GM12878 (cell line): ENCODE measurements around the gene TRPM5.

Source experiments
- BACH1 ChIP-seq: fragments of 450-650 bp; IDR thresholded peaks from 2 replicates; pipeline ENCODE4 v1.6.1; 2017; ENCODE audit warnings: mild to moderate bottlenecking, borderline replicate concordance
- CREM ChIP-seq: IDR thresholded peaks from 2 replicates; pipeline ENCODE4 v1.6.1; 2014; ENCODE audit warnings: antibody characterized with exemption, low read depth
- EZH2 ChIP-seq: IDR thresholded peaks from 2 replicates; pipeline ENCODE4 v1.6.1; 2012; ENCODE audit warnings: low read depth, mild to moderate bottlenecking, control low read depth, inconsistent platforms, low read length, borderline replicate concordance; ENCODE audit not compliant: control insufficient read depth
- JUND ChIP-seq: IDR thresholded peaks from 2 replicates; pipeline ENCODE4 v1.6.1; 2012; ENCODE audit warnings: low read depth, mild to moderate bottlenecking, low read length, improper control_type of control experiment, moderate library complexity
- MTA2 ChIP-seq: fragments of 450-650 bp; IDR thresholded peaks from 2 replicates; pipeline ENCODE4 v1.6.1; 2016; ENCODE audit warnings: low read depth, mild to moderate bottlenecking, moderate library complexity
- MYC ChIP-seq: IDR thresholded peaks from 2 replicates; pipeline ENCODE4 v1.6.1; 2011; ENCODE audit warnings: mild to moderate bottlenecking, low read length, moderate library complexity, inconsistent platforms; ENCODE audit not compliant: insufficient read depth, insufficient replicate concordance, insufficient read length, severe bottlenecking
- ZNF274 ChIP-seq: IDR thresholded peaks from one replicate; pipeline ENCODE4 v1.8.0; 2011; ENCODE audit not compliant: insufficient read length, insufficient read depth
- TF ChIP-seq, protein P1 (sequence below): fragments of 450-650 bp; IDR thresholded peaks from 2 replicates; pipeline ENCODE4 v1.6.1; 2017; ENCODE audit warnings: antibody characterized with exemption, mild to moderate bottlenecking, moderate library complexity
- TF ChIP-seq, protein P2 (sequence below), 3 experiments: IDR thresholded peaks in 2 of 3; conservative IDR thresholded peaks in 1 of 3; 2 replicates each; pipeline ENCODE4 v1.5.1; 2011; ENCODE audit warnings: low read depth in 3 of 3, low read length in 3 of 3, mild to moderate bottlenecking in 3 of 3, control low read depth in 2 of 3, moderate library complexity in 2 of 3, inconsistent platforms in 1 of 3, mixed read lengths in 1 of 3; ENCODE audit not compliant: control insufficient read depth in 2 of 3, insufficient read depth in 1 of 3; ENCODE audit errors: extremely low read depth in 1 of 3
- TF ChIP-seq, protein P3 (sequence below): IDR thresholded peaks from 2 replicates; pipeline ENCODE4 v1.6.1; 2012; ENCODE audit warnings: low read depth, low read length, improper control_type of control experiment
- TF ChIP-seq, protein P4 (sequence below): IDR thresholded peaks from 2 replicates; pipeline ENCODE4 v1.6.1; 2011; ENCODE audit warnings: borderline replicate concordance, low read depth, mild to moderate bottlenecking, moderate library complexity, mixed read lengths, low read length; ENCODE audit not compliant: insufficient read depth; ENCODE audit errors: extremely low read length

DNA sequence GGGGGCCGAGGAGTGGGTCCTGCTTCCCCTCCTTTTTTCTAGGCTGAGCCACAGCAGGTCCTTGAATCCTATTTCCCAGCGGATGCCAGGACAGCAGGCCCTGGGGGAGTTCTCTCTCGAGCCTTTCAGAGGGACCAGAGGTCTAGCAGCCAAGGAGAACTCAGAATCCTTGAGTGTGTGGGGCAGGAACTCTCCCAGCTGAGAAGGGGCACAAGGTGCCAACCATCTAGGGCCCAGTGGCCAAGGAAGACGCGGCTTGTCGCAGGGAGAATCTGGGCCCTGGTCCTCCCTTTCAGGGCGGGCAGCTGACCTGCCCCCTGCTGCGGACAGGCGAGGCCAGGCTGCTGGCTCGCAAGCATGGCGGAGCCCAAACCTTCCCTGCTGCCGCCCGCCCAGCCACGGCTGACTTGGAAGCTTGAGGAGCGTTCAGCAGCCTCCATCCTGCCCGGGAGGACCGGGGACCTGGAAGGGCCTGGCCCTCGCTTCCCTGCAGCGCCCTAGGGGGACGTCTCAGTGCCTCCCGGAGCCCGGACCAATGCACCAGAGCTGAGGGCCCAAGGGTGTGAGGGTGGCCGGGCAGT is 44.7 kb downstream of the TRPM5 start:
- TF ChIP-seq, protein P1, sequence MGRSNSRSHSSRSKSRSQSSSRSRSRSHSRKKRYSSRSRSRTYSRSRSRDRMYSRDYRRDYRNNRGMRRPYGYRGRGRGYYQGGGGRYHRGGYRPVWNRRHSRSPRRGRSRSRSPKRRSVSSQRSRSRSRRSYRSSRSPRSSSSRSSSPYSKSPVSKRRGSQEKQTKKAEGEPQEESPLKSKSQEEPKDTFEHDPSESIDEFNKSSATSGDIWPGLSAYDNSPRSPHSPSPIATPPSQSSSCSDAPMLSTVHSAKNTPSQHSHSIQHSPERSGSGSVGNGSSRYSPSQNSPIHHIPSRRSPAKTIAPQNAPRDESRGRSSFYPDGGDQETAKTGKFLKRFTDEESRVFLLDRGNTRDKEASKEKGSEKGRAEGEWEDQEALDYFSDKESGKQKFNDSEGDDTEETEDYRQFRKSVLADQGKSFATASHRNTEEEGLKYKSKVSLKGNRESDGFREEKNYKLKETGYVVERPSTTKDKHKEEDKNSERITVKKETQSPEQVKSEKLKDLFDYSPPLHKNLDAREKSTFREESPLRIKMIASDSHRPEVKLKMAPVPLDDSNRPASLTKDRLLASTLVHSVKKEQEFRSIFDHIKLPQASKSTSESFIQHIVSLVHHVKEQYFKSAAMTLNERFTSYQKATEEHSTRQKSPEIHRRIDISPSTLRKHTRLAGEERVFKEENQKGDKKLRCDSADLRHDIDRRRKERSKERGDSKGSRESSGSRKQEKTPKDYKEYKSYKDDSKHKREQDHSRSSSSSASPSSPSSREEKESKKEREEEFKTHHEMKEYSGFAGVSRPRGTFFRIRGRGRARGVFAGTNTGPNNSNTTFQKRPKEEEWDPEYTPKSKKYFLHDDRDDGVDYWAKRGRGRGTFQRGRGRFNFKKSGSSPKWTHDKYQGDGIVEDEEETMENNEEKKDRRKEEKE: no peak
- no peak for TF ChIP-seq CREM
- no peak for TF ChIP-seq MYC
- TF ChIP-seq, protein P2, sequence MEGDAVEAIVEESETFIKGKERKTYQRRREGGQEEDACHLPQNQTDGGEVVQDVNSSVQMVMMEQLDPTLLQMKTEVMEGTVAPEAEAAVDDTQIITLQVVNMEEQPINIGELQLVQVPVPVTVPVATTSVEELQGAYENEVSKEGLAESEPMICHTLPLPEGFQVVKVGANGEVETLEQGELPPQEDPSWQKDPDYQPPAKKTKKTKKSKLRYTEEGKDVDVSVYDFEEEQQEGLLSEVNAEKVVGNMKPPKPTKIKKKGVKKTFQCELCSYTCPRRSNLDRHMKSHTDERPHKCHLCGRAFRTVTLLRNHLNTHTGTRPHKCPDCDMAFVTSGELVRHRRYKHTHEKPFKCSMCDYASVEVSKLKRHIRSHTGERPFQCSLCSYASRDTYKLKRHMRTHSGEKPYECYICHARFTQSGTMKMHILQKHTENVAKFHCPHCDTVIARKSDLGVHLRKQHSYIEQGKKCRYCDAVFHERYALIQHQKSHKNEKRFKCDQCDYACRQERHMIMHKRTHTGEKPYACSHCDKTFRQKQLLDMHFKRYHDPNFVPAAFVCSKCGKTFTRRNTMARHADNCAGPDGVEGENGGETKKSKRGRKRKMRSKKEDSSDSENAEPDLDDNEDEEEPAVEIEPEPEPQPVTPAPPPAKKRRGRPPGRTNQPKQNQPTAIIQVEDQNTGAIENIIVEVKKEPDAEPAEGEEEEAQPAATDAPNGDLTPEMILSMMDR (IDR thresholded peaks at IDR 0.05 in 2 of 3, conservative IDR thresholded peaks at IDR 0.05 in 1 of 3; ENCODE audit: control insufficient read depth in 2 of 3, extremely low read depth in 1 of 3, insufficient read depth in 1 of 3, low read depth in 3 of 3, low read length in 3 of 3): no peak
- no peak for TF ChIP-seq ZNF274
- TF ChIP-seq, protein P3, sequence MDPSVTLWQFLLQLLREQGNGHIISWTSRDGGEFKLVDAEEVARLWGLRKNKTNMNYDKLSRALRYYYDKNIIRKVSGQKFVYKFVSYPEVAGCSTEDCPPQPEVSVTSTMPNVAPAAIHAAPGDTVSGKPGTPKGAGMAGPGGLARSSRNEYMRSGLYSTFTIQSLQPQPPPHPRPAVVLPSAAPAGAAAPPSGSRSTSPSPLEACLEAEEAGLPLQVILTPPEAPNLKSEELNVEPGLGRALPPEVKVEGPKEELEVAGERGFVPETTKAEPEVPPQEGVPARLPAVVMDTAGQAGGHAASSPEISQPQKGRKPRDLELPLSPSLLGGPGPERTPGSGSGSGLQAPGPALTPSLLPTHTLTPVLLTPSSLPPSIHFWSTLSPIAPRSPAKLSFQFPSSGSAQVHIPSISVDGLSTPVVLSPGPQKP: no peak
- TF ChIP-seq BACH1: no peak
- TF ChIP-seq JUND: no peak
- TF ChIP-seq, protein P4, sequence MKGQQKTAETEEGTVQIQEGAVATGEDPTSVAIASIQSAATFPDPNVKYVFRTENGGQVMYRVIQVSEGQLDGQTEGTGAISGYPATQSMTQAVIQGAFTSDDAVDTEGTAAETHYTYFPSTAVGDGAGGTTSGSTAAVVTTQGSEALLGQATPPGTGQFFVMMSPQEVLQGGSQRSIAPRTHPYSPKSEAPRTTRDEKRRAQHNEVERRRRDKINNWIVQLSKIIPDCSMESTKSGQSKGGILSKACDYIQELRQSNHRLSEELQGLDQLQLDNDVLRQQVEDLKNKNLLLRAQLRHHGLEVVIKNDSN: no peak
- no peak for TF ChIP-seq EZH2
- TF ChIP-seq MTA2: no peak
